CD14-positive monocyte (primary cell): ENCODE data around the gene FANCC. TPM values are rescaled to one million over a fixed set of nuclear protein-coding genes. Genes with fewer than 3 reads are reported as not detected.

ENCODE experiments used
- DNase-seq, 3 donors: peaks; one replicate each; pipeline ENCODE4 v3.0.0-alpha.2; 2011 to 2022
- H2AFZ ChIP-seq: 2 replicates; pipeline ENCODE4 v1.6.0; 2012; ENCODE audit warnings: mild to moderate bottlenecking, low read depth, low read length, inconsistent platforms; ENCODE audit not compliant: insufficient read depth, poor library complexity, severe bottlenecking
- H3K27ac ChIP-seq, 2 donors: 1 replicate in 1 of 2; 2 replicates in 1 of 2; pipeline ENCODE4 v1.5.1; 2012 to 2013; ENCODE audit warnings: low read length in 2 of 2, control low read depth in 1 of 2, inconsistent platforms in 1 of 2, low read depth in 1 of 2, mild to moderate bottlenecking in 1 of 2
- H3K27me3 ChIP-seq, 2 donors: one replicate each; pipeline versions ENCODE4 v1.6.0 to v1.6.1; 2011 to 2013; ENCODE audit warnings: low read length in 2 of 2; ENCODE audit not compliant: control insufficient read depth in 2 of 2, insufficient read depth in 2 of 2
- H3K36me3 ChIP-seq, 2 donors: replicated peaks in 1 of 2; 1 replicate in 1 of 2; 2 replicates in 1 of 2; pipeline versions ENCODE4 v1.5.1 to v1.6.1; 2012 to 2013; ENCODE audit warnings: low read length in 2 of 2, control low read depth in 1 of 2, inconsistent platforms in 1 of 2, mild to moderate bottlenecking in 1 of 2; ENCODE audit not compliant: insufficient read depth in 2 of 2, control insufficient read depth in 1 of 2
- H3K4me1 ChIP-seq, 2 donors: 1 replicate in 1 of 2; 2 replicates in 1 of 2; pipeline versions ENCODE4 v1.5.1 to v1.6.1; 2012 to 2013; ENCODE audit warnings: low read length in 2 of 2, control low read depth in 1 of 2, inconsistent platforms in 1 of 2, mild to moderate bottlenecking in 1 of 2, moderate library complexity in 1 of 2; ENCODE audit not compliant: insufficient read depth in 2 of 2, control insufficient read depth in 1 of 2
- H3K4me2 ChIP-seq: replicated peaks from 2 replicates; pipeline ENCODE3; 2012; ENCODE audit warnings: low read length, moderate library complexity, mild to moderate bottlenecking; ENCODE audit not compliant: poor library complexity, severe bottlenecking; ENCODE audit errors: extremely low read depth
- H3K4me3 ChIP-seq, 3 experiments: fragments of 200-600 bp in 1 of 3; sonication (generic) in 1 of 3; replicated peaks in 1 of 3; 1 replicate in 2 of 3; 2 replicates in 1 of 3; pipeline ENCODE4 v1.5.1; 2011 to 2013; ENCODE audit warnings: low read length in 3 of 3, mild to moderate bottlenecking in 3 of 3, control low read depth in 2 of 3, low read depth in 2 of 3, inconsistent platforms in 1 of 3, moderate library complexity in 1 of 3
- H3K79me2 ChIP-seq: 2 replicates; pipeline ENCODE4 v1.6.0; 2012; ENCODE audit warnings: mild to moderate bottlenecking, control low read depth, inconsistent platforms, low read length, moderate library complexity; ENCODE audit not compliant: insufficient read depth
- H3K9ac ChIP-seq: 2 replicates; pipeline ENCODE4 v1.6.0; 2017; ENCODE audit warnings: low read length, mild to moderate bottlenecking; ENCODE audit not compliant: insufficient read depth, poor library complexity, severe bottlenecking
- H3K9me3 ChIP-seq, 2 donors: replicated peaks in 1 of 2; 1 replicate in 1 of 2; 2 replicates in 1 of 2; pipeline versions ENCODE4 v1.5.1 to v1.6.1; 2012 to 2013; ENCODE audit warnings: low read length in 2 of 2, control low read depth in 1 of 2; ENCODE audit not compliant: control insufficient read depth in 1 of 2, insufficient read depth in 1 of 2
- H4K20me1 ChIP-seq: 2 replicates; pipeline ENCODE4 v1.6.0; 2012; ENCODE audit warnings: mild to moderate bottlenecking, low read length, control low read depth, moderate library complexity; ENCODE audit not compliant: insufficient read depth
- H3K27ac Mint-ChIP-seq, 7 donors: one replicate each; pipeline ENCODE4 v1.8.0; 2020; ENCODE audit warnings: mild to moderate bottlenecking in 7 of 7, mixed read lengths in 7 of 7, moderate library complexity in 6 of 7, inconsistent platforms in 2 of 7
- H3K27me3 Mint-ChIP-seq, 3 donors: one replicate each; pipeline ENCODE4 v1.8.0; 2021 to 2022; ENCODE audit warnings: low read depth in 3 of 3, mild to moderate bottlenecking in 3 of 3, mixed read lengths in 3 of 3, moderate library complexity in 3 of 3, inconsistent platforms in 1 of 3
- H3K36me3 Mint-ChIP-seq, 2 donors: one replicate each; pipeline ENCODE4 v1.8.0; 2020; ENCODE audit warnings: mixed read lengths in 2 of 2, inconsistent platforms in 1 of 2, mild to moderate bottlenecking in 1 of 2
- H3K4me1 Mint-ChIP-seq: one replicate; pipeline ENCODE4 v1.8.0; 2020; ENCODE audit warnings: mild to moderate bottlenecking, mixed read lengths
- H3K4me3 Mint-ChIP-seq, 2 donors: one replicate each; pipeline ENCODE4 v1.8.0; 2020; ENCODE audit warnings: mild to moderate bottlenecking in 2 of 2, mixed read lengths in 2 of 2, moderate library complexity in 1 of 2
- H3K9me3 Mint-ChIP-seq, 7 donors: one replicate each; pipeline ENCODE4 v1.8.0; 2020 to 2022; ENCODE audit warnings: mixed read lengths in 7 of 7, mild to moderate bottlenecking in 6 of 7, moderate library complexity in 6 of 7, inconsistent platforms in 2 of 7
- CTCF ChIP-seq: fragments of 200-600 bp; IDR thresholded peaks from one replicate; pipeline ENCODE4 v1.8.0; 2022; ENCODE audit warnings: antibody characterized with exemption, mild to moderate bottlenecking
- WGBS: methylation state at CpG from one replicate; pipeline ENCODE4 v1.1.5; 2013; ENCODE audit warnings: missing lambda C conversion rate; ENCODE audit not compliant: insufficient coverage; 5-methylcytosine and 5-hydroxymethylcytosine counted together
- intact Hi-C, 2 donors: fragments of 100-400 bp; cut with micrococcal nuclease; formaldehyde crosslinking; loops; one replicate each; pipeline versions ENCODE4 v1.15.0 to v1.15.1; 2023
- polyA plus RNA-seq, 3 donors: library from polyadenylated mRNA; depleted of rRNA in 1 of 3; unstranded in 2 of 3; stranded (reverse) in 1 of 3; fragments of 300-500 nt in 2 of 3; fragments of >200 nt in 1 of 3; fragmentation: Illumina TruSeq in 2 of 3; gene quantifications; 1 replicate in 2 of 3; 2 replicates in 1 of 3; pipeline ENCODE4 v1.2.3, GENCODE V29; 2012 to 2021

FANCC gene
- polyA plus RNA-seq, 3 donors = 1.2 to 2.2 (median 1.5) TPM

- Mint-ChIP-seq H3K4me1 (no peaks in the 10 kb centered on the region), H3K27ac (no peak overlapping the region), H3K36me3 (peaks cover 6 to 18% of the 10 kb centered on the region in 2 donors), H3K4me3 (no peak overlapping the region), H3K27me3 (no peaks in the 10 kb centered on the region), H3K9me3 (no peaks in the 10 kb centered on the region)
- Histone ChIP-seq H3K79me2 (no peaks in the 10 kb centered on the region), H3K36me3 (peaks cover 0 to 3% of the 10 kb centered on the region in 2 donors), H3K9me3 (no peaks in the 10 kb centered on the region), H2AFZ (no peak overlapping the region), H3K27me3 (no peaks in the 10 kb centered on the region), H4K20me1 (no peaks in the 10 kb centered on the region), H3K27ac (no peak overlapping the region), H3K4me2 (no peak overlapping the region), H3K9ac (no peak overlapping the region), H3K4me1 (no peaks in the 10 kb centered on the region), H3K4me3 (no peak overlapping the region)
- intact Hi-C loops = no loop called here
- no peak for TF ChIP-seq CTCF
- no peak for DNase-seq
- 96% methylated on average over 13 of the region's 19 CpGs for WGBS
Measured at GRCh38 chr9:95084254-95084934, 233.1 kb downstream of the FANCC start.

GRCh38 chr9:95083086-95083768 lies 234.3 kb downstream of the FANCC start:
- Histone ChIP-seq H2AFZ (no peak overlapping the region), H3K27me3 (no peaks in the 10 kb centered on the region), H3K9ac (no peak overlapping the region), H3K36me3 (peaks cover 0 to 3% of the 10 kb centered on the region in 2 donors), H3K4me2 (no peak overlapping the region), H3K27ac (no peak overlapping the region), H4K20me1 (no peaks in the 10 kb centered on the region), H3K4me3 (no peak overlapping the region), H3K9me3 (no peaks in the 10 kb centered on the region), H3K79me2 (no peaks in the 10 kb centered on the region), H3K4me1 (no peaks in the 10 kb centered on the region)
- intact Hi-C loops = no loop called here
- Mint-ChIP-seq H3K27me3 (no peaks in the 10 kb centered on the region), H3K36me3 (peaks cover 6 to 18% of the 10 kb centered on the region in 2 donors), H3K4me1 (no peaks in the 10 kb centered on the region), H3K9me3 (no peaks in the 10 kb centered on the region), H3K27ac (no peak overlapping the region), H3K4me3 (no peak overlapping the region)
- 95% methylated on average over 32 of the region's 39 CpGs for WGBS
- TF ChIP-seq CTCF = no peak
- no peak for DNase-seq
